Measurements from ENCODE around the gene ACTA1.
A peak's percentile ranks its signal among the peaks of the same experiment; 100 is the strongest.
"Not testable (repeated sequence)": the region's sequence is repeated elsewhere in the genome, so short reads cannot be mapped to it uniquely, and the experiment has no call there.

ACTA1 gene

GRCh38 chr1:229438021-229438420 lies 4.1 kb upstream of the ACTA1 start:
- DNase-seq: no peak

DNA sequence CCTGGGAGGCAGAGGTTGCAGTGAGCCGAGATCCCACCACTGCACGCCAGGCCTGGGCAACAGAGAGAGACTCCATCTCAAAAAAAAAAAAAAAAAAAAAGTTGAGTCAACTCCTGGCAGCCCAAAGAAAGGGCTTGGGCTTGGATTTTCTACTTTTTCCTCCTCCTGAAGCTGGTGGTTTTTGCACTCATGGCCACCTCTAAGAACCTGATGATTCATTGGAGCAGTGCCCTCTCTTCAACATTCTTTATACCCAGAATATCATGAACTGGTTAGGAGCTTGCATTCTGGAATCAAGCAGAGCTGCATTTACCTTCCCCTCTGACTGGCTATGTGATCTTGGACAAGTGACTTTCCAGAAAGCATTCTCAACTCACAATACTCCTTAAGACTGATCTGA lies 3.5 kb upstream of the ACTA1 start:
- no peak for DNase-seq

- DNase-seq: no peak
Measured at GRCh38 chr1:229436201-229436600, 2.3 kb upstream of the ACTA1 start.

GRCh38 chr1:229434641-229435051 lies 752 bp upstream of the ACTA1 start:
- no peak for DNase-seq

- no peak for DNase-seq
Measured at GRCh38 chr1:229433364-229434004, 410 bp downstream of the ACTA1 start.

DNA sequence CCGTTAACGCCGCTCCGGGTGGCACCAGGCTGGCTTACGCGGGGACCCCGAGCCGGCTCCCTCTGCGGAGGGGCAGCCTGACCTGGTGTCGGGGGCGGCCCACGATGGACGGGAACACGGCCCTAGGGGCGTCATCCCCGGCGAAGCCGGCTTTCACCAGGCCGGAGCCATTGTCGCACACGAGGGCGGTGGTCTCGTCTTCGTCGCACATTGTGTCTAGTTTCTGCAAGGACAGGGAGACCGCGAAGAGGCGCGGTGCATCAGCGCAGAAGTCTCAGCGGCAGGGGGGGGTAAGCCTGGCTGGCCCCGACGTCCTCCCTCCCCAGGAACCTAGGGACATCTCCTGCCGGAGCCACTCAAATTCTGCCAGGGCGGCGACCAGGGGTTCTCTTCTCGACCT lies 989 bp downstream of the ACTA1 start:
- DNase-seq: no peak

GRCh38 chr1:229432116-229432461 lies 1.8 kb downstream of the ACTA1 start:
- DNase-seq: no peak

- no peak for DNase-seq
Measured at GRCh38 chr1:229431284-229432115, 2.4 kb downstream of the ACTA1 start.

- DNase-seq: no peak
Measured at GRCh38 chr1:229430761-229431283, 3.1 kb downstream of the ACTA1 start.

DNA sequence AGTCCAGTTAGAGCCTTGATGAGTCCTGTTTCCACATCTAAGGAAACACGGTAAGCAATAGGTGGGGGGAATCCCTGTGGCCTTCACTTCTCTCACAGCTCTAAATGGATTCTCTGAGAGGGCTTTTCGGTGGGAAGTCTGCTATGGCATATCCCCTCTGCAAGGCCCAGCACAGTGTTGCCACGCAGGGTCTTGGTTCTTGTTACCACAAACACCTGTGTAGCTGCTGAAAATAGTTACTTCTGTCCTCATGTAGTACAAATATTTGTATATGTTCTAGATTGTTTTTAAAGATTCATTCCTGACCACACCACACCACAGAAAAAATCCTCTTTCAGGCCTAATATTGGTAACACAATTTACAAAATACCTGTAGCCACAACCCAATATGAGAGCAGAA lies 5.6 kb downstream of the ACTA1 start:
- DNase-seq: no peak

DNA sequence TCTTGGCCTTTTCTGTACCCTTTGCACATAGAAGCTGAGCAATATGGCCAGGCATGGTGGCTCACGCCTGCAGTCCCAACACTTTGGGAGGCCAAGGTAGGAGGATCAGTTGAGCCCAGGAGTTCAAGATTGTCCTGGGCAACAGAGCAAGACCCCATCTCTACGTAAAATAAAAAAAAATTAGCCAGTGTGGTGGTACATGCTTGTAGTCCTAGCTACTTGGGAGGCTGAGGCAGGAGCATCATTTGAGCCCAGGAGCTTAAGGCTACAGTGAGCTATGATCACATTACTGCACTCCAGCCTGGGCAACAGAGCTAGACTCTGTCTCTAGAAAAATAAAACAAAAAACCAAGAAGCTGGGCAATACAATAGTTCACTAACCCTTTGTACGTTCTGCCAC lies 6.3 kb downstream of the ACTA1 start:
- no peak for DNase-seq

DNA sequence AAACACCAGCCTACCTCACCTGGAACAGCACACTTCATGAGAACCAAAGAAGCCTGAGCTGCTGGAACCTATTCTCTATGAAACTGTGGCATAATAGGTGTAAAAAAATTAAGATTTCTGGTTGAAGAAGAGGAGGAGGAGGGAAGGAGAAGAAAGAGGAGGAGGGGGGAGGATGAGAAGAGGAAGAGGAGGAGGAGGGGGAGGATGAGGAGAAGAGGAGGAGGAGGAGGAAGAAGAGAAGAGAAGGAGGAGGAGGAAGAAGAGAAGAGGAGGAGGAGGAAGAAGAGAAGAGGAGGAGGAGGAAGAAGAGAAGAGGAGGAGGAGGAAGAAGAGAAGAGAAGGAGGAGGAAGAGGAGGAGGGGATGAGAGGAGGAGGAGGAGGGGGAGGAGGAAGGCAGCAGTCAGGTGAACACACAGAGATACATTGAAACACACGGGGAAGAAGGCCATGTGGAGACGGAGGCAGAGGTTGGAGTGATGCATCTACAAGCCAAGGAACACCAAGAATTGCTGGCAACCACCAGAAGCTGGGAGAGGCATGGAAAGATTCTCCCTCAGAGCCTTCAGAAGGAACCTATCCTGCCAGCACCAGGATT lies 8.2 kb downstream of the ACTA1 start:
- DNase-seq: no peak

- no peak for DNase-seq
Measured at GRCh38 chr1:229420765-229421164, 13.1 kb downstream of the ACTA1 start.

DNA sequence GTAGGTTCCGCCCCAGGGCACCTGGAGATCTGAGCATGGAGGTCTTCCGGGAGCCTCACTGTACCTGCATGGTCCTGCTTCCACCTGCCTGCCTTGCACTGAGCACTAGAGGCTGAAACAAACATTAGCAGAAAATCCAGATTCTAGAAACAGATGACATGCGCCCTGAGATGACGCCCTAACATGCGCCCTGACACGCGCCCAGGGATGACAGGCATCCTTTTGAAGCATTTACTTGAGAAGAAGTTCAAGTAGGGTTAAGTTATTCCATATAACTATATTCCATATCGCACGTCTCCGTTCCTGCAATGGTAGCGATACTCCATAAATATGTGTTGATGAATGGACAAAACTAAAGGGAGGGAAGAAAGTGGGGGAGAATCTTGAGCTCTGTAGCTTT lies 13.7 kb downstream of the ACTA1 start:
- DNase-seq: no peak

- not testable (repeated sequence) for DNase-seq
Measured at GRCh38 chr1:229418586-229418985, 15.3 kb downstream of the ACTA1 start.

DNA sequence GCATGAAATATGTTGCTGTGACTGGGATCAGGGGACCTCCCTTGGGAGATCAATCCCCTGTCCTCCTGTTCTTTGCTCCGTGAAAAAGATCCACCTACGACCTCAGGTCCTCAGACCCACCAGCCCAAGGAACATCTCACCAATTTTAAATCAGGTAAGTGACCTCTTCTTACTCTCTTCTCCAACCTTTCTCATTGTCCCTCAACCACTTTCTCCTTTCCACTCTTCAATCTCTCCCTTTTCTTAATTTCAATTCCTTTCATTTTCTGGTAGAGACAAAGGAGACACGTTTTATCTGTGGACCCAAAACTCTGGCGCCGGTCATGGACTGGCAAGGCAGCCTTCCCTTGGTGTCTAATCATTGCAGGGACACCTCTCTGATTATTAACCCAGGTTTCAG lies 21.1 kb downstream of the ACTA1 start:
- DNase-seq: not testable (repeated sequence)

GRCh38 chr1:229412056-229412455 lies 21.8 kb downstream of the ACTA1 start:
- no peak for DNase-seq

DNA sequence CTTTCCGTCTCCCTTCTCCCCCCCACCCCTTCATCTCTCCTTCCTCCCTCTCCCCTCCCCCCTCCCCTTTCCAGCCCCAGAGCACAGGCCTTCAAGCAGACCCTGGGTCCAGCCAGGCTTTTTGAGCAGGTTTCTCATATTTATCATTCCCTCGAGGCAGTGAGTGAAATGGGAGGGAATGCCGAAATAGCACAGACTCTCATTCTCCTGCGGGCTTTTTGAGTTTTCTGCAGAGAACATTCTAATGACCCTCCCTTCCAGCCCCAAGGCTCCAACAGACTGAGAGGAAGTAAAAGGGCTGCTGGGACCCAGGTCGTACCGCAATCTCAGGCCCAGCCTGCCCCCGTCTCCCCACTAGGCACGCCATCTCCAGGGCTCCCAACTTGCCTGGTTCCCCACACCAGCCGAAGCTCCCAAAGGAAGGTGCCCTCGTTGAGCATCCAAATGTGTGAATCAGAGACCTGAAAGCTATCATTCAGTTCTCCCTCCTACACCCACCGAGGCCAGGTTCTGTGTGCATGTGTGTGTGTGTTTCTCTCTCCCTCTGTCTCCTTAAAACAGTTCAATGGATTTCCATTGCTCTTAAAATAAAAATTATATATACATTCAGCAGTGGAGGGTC lies 22.3 kb downstream of the ACTA1 start:
- no peak for DNase-seq

GRCh38 chr1:229410692-229411433 lies 23.0 kb downstream of the ACTA1 start:
- peak; percentile 37 to 47 for DNase-seq

DNA sequence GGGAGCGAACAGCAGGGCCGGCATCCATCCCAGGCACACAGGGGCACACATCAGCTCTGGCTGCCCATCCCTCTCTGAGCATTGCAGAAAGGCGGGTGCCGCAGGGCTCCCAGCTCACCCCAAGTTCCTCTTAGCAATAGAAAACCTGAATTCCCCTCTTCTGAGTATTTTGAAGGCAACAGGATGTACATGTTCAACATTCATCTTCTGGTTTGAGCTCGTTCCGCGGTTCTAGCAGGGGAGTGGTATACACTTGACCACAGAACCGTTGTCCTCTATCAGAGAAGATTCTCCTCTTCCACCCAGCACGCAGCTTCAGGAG lies 23.6 kb downstream of the ACTA1 start:
- peak; percentile 49 to 51 for DNase-seq

GRCh38 chr1:229409616-229410369 lies 24.1 kb downstream of the ACTA1 start:
- DNase-seq: no peak

DNA sequence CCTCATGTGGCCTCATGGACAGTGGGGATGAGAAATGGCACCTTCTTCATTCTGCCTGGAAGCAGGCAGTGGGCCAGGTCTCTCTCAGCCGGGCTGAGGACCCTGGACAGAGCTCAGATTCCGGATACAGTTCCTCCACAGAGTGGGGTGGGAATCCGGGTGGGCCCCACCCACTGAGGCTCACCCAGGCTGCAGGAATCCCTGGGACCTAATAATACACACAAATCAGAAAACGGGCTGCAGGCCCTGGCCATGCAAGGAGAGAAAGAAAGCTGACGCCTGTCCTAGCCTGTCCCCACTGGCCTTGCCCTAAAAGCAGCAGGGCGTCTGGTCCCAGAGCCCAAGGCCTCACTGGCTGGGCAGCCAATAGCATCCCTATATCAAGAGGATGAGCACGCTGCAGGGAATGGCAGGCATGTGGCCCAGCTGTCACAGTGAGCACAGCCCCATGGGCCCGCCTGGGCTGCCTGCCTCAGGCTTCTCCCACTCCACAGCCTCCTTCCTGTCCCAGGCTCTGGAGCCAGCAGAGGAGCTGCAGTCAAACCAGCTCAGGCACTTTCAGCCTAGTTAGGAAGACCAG lies 25.3 kb downstream of the ACTA1 start:
- DNase-seq: no peak

All from AML-193 (cell line).